Aorta (tissue), 5 donors: ENCODE data around the gene SNRPF. TPM values are rescaled to one million over a fixed set of nuclear protein-coding genes. Genes with fewer than 3 reads are reported as not detected.
"Not testable (repeated sequence)": the region's sequence is repeated elsewhere in the genome, so short reads cannot be mapped to it uniquely, and the experiment has no call there.

Source experiments
- ATAC-seq: fragments of 200-7000 bp; cut with Tn5 transposase; one replicate; pipeline ENCODE4 v1.9.1; 2022; ENCODE audit warnings: moderate library complexity; ENCODE audit not compliant: low FRiP score
- DNase-seq, 2 donors: peaks; one replicate each; pipeline ENCODE4 v3.0.0-alpha.2; 2020
- H3K27ac ChIP-seq, 2 donors: one replicate each; pipeline ENCODE4 v1.5.1; 2013; ENCODE audit warnings: low read length in 2 of 2, mild to moderate bottlenecking in 2 of 2, moderate library complexity in 2 of 2, control low read depth in 1 of 2, inconsistent platforms in 1 of 2, low read depth in 1 of 2
- H3K27me3 ChIP-seq, 2 donors: one replicate each; pipeline ENCODE4 v1.6.1; 2013; ENCODE audit warnings: control low read depth in 1 of 2, low read length in 1 of 2, mild to moderate bottlenecking in 1 of 2, moderate library complexity in 1 of 2; ENCODE audit not compliant: insufficient read depth in 2 of 2, control insufficient read depth in 1 of 2
- H3K36me3 ChIP-seq, 2 donors: one replicate each; pipeline ENCODE4 v1.6.1; 2013; ENCODE audit warnings: control low read depth in 1 of 2, low read length in 1 of 2, mild to moderate bottlenecking in 1 of 2; ENCODE audit not compliant: insufficient read depth in 2 of 2, control insufficient read depth in 1 of 2
- H3K4me1 ChIP-seq, 2 donors: one replicate each; pipeline ENCODE4 v1.6.1; 2013; ENCODE audit warnings: low read length in 2 of 2, control low read depth in 1 of 2, mild to moderate bottlenecking in 1 of 2, moderate library complexity in 1 of 2; ENCODE audit not compliant: insufficient read depth in 2 of 2, control insufficient read depth in 1 of 2
- H3K4me3 ChIP-seq, 2 donors: one replicate each; pipeline ENCODE4 v1.5.1; 2013; ENCODE audit warnings: low read length in 2 of 2, control low read depth in 1 of 2, mild to moderate bottlenecking in 1 of 2
- H3K9me3 ChIP-seq: one replicate; pipeline ENCODE4 v1.6.1; 2013; ENCODE audit warnings: mild to moderate bottlenecking, low read length; ENCODE audit not compliant: control insufficient read depth
- WGBS, 2 donors: extraction: QIAGEN DNeasy Blood & Tissue Kit; methylation state at CpG; one replicate each; pipeline ENCODE4 v1.1.7; 2013; 5-methylcytosine and 5-hydroxymethylcytosine counted together
- intact Hi-C, 2 donors: fragments of 100-400 bp; cut with DNase I; formaldehyde crosslinking; loops; one replicate each; pipeline versions ENCODE4 v1.14.2 to v1.15.0; 2022
- polyA plus RNA-seq, 2 donors: library from polyadenylated mRNA; stranded (reverse); fragments of 200-250 nt; gene quantifications; one replicate each; pipeline ENCODE4 v1.2.3, GENCODE V29; 2013
- total RNA-seq, 2 donors: library from RNA; stranded (reverse); fragmentation: NEBNext Ultra II Directional; extraction: Animal tissue kit (Norgen Biotek cat#: 25700); gene quantifications; one replicate each; pipeline ENCODE4 v1.2.1, GENCODE V29; 2021
- donor health status: healthy with polysubstance abuse.
- donor health status: Bipolar disorder and iron deficiency.
- donor health status: DM: no; HTN: no; CAD: no.
- donor health status: DM: no; HTN: no; CAD: no.
- donor health status: DM: yes; HTN: yes; CAD: no.

Gene SNRPF
- total and polyA plus RNA-seq, 4 donors, result 11.7 to 41.3 (median 16.2) TPM

DNA sequence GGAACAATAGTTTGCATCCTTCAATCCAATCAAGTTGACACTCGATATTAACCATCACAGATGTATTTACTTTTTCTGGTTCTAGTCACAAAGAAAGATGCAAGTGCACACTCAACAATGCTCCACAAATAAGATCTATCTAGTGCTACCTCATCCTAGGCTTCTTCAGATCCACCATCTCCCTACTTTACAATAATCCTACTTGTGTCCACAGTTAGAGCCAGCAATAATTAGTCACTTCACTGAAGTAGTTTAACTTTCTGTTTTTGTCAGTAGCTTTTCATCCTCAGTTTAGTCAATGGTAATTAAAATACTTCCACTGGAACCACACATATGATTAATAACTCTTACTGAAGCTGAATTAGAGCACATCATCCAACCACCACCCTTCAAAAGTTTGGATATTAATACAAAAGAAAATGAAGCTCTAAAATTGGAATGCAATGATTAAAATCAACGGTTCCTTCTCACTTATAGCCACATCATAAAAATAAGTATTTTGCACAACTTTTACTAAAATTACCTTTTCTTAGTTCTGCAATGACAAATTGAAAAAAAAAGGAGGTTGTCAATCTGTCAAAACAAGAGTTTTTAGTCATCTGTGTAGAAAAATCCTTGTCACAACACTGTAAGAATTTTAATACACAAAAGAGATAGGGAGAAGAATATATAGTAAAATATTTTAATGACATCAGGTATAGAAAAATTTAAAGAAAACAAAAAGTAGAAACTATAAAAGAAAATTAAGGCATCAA lies 28.2 kb upstream of the SNRPF start:
- 87 to 90% methylated on average over 2 of the region's 2 CpGs for WGBS, 2 donors
- Histone ChIP-seq H3K27me3 (no peaks in the 10 kb centered on the region), H3K27ac (no peak overlapping the region), H3K9me3 (no peaks in the 10 kb centered on the region), H3K36me3 (no peaks in the 10 kb centered on the region), H3K4me1 (no peaks in the 10 kb centered on the region), H3K4me3 (no peak overlapping the region)
- DNase-seq, result no peak
- no peak for ATAC-seq
- intact Hi-C loops, result no loop called here

DNA sequence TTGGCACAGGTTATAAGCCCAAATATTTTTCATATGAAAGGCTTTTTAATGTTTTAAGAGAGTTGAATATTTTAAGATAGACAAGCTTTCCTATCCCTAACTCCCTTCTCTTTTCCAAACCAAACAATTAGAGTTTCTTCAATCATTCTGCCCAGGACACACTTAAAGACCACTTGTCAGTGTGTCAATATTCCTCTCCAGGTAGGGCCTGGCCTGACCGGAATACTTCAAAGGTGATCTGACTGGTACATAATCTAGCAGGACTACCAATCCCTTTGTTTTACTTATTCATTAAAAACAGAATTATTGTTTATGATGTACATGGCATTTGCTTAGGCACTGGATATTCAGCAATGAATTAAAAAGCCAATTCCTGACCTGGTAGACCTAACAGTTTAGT lies 24.2 kb upstream of the SNRPF start:
- H3K4me1 ChIP-seq, result no peaks in the 10 kb centered on the region
- ATAC-seq (no peak), DNase-seq (no peak)
- WGBS, 2 donors, result 83 to 97% methylated on average over 1 of the region's 1 CpG
- no peaks in the 10 kb centered on the region for H3K27me3 ChIP-seq
- no peaks in the 10 kb centered on the region for H3K36me3 ChIP-seq
- intact Hi-C loops, result no loop called here
- H3K4me3 ChIP-seq, result no peak overlapping the region
- no peaks in the 10 kb centered on the region for H3K9me3 ChIP-seq
- H3K27ac ChIP-seq, result no peak overlapping the region

DNA sequence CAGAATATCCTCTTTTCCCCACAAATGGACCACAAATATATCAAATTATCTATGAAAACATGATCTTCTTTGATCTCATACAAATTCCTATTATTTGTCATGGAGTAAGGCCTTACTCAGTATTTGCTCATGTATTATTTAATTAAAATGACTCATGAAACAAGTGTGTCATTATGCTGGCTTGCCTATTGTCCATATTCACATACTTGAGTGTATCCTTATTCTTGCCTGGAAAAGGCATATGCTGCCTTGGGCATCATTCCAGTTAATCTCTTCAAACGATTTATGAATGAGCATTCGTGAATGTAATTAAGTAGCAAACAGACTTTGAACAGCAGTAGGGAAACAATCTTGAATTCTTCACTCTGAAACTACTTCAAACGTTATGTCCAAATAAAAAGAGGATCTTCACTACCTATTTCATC lies 22.6 kb upstream of the SNRPF start:
- no peak overlapping the region for H3K4me3 ChIP-seq
- H3K9me3 ChIP-seq, result no peaks in the 10 kb centered on the region
- H3K4me1 ChIP-seq, result no peaks in the 10 kb centered on the region
- H3K36me3 ChIP-seq, result no peaks in the 10 kb centered on the region
- H3K27ac ChIP-seq, result no peak overlapping the region
- DNase-seq, result no peak
- H3K27me3 ChIP-seq, result no peaks in the 10 kb centered on the region
- WGBS, 2 donors, result 31 to 35% methylated on average over 3 of the region's 3 CpGs
- intact Hi-C loops, result no loop called here
- no peak for ATAC-seq

DNA sequence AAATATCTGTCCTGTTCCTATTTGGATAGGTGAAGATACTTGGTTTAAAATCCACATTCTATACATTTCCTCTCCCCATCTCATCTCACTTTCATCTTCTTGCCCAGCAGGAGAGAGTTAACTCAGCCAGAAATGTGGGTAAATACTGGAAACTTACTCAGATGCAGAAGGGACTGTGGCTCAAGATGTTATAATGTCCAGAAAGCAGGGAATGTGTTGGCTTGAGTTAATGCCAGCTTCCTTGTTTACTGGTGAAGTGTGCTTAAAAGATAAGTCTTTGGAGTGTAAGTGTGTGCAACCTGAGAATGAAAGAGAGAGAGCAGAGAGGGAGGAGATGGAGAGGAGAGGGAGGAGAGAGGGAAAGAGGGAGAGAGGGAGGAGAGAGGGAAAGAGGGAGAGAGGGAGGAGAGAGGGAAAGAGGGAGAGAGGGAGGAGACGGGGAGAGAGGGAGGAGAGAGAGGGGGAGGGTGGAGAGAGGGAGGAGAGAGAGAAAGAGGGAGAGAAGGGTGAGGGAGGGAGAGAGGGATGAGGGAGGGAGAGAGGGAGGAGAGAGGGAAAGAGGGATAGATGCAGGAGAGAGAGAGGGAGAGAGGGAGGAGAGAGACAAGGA lies 22.0 kb upstream of the SNRPF start:
- Histone ChIP-seq H3K9me3 (no peaks in the 10 kb centered on the region), H3K27ac (no peak overlapping the region), H3K27me3 (no peaks in the 10 kb centered on the region), H3K4me1 (no peaks in the 10 kb centered on the region), H3K36me3 (no peaks in the 10 kb centered on the region), H3K4me3 (no peak overlapping the region)
- intact Hi-C loops, result no loop called here
- WGBS, 2 donors, result 0% methylated on average over 1 of the region's 1 CpG
- DNase-seq, result no peak
- no peak for ATAC-seq

DNA sequence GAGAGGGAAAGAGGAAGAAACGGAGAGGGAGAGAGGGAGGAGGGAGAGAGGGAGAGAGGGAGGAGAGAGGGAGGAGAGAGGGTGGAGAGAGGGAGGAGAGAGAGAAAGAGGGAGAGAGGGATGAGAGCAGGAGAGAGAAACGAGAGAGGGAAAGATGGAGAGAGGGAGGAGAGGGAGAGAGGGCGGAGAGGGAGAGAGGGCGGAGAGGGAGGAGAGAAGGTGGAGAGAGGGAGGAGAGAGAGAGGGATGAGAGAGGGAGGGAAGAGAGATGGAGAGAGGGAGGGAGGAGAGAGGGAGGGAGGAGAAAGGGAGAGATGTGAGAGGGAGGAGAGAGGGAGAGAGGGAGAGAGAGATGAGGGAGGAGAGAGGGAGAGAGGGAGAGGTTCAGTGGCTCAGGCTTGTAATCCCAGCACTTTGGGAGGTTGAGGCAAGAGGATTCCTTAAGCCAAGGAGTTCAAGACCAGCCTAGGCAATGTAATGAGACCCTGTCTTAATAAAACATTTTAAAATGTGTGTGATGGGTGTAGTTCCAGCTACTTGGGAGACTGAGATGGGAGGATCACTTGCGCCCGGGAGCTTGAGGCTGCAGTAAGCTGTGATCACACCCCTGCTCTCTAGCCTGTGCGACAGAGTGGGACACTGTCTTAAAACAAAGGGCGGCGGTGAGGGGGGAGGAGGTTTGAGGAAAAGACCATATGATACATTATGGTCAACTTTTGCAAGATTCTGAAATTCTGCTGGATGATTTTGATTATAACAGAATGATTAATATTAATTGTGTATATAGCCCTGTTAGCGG lies 21.3 kb upstream of the SNRPF start:
- ATAC-seq (peak; percentile 22), DNase-seq (no peak)
- Histone ChIP-seq H3K27ac (no peak overlapping the region), H3K4me1 (no peaks in the 10 kb centered on the region), H3K27me3 (no peaks in the 10 kb centered on the region), H3K9me3 (no peaks in the 10 kb centered on the region), H3K4me3 (no peak overlapping the region), H3K36me3 (no peaks in the 10 kb centered on the region)
- 65 to 67% methylated on average over 10 of the region's 10 CpGs for WGBS, 2 donors
- intact Hi-C loops, result no loop called here

DNA sequence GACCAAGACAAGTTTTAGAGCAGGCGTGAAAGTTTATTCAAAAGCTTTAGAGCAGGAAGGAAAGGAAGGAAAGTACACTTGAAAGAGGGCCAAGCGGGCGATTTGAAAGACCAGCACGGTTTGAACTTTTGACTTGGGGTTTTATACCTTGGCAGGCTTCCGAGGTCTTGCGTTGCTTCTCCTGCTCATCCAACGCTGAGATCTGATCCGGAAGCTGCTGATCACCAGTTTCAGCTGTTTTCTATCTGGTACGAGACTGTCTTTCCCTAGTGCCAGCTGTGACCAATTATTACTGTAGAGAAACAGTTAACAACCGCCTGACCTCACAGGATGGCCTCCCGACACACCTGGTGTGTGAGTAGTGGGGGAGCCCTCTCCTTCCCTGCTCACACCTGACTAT lies 20.6 kb upstream of the SNRPF start:
- no peak for ATAC-seq
- H3K27ac ChIP-seq, result no peak overlapping the region
- WGBS, 2 donors, result 40 to 48% methylated on average over 11 of the region's 11 CpGs
- H3K9me3 ChIP-seq, result no peaks in the 10 kb centered on the region
- H3K4me1 ChIP-seq, result no peaks in the 10 kb centered on the region
- no peaks in the 10 kb centered on the region for H3K36me3 ChIP-seq
- DNase-seq, result no peak
- H3K4me3 ChIP-seq, result no peak overlapping the region
- intact Hi-C loops, result no loop called here
- H3K27me3 ChIP-seq, result no peaks in the 10 kb centered on the region

DNA sequence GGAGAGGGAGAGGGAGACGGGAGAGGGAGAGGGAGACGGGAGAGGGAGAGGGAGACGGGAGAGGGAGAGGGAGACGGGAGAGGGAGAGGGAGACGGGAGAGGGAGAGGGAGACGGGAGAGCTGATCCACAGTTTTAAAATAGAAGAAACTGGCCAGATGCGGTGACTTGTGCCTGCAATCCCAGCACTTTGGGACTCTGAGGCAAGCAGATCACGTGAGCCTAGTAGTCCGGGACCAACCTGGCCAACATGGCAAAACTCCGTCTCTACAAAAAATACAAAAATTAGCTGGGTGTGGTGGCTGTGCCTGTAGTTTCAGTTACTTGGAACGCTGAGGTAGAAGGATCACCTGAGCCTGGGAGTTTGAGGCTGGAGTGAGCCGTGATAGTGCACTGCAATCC lies 16.3 kb upstream of the SNRPF start:
- H3K4me1 ChIP-seq, ATAC-seq, H3K27ac ChIP-seq, intact Hi-C loops, H3K4me3 ChIP-seq, H3K9me3 ChIP-seq, H3K27me3 ChIP-seq, H3K36me3 ChIP-seq, DNase-seq: not testable (repeated sequence)
- 57 to 87% methylated on average over 6 of the region's 12 CpGs for WGBS, 2 donors

DNA sequence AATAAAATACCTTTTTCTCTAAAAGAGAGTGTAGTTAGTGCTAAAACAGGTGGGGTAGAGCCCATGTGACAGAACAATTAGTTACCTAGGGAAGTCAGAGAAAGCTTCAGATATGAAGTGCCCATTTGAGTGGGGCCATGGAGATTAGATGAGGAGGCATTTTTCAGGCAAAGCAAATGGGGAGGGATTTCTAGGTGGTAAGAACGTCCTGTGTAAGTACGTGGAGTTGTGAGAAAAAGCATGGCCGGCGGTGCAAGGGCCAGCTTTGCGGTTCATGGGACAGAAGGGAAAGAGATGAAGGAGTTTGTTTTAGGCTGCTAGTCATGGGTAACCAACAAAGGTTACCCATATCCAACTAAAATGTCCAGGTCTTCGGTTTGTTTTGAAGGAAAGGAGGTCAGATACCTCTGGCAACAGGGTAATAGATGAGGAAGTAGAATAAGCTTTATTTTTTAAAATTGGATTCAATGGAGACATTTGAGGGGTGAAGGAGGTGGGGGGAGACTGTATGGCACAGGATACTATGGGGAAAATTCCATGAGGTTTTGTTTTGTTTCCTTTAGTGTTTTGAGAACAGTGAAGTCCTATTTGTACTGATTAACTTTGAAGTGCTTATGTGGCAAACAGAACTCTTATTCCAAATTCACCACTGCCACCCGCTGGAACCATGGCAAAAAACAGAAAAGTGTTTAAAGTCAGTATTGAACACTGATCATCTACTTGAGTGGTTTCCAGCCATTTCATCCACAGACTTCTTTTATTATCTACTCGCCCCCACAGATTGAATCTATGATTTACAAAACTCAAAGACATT lies 10.0 kb upstream of the SNRPF start:
- ATAC-seq, result no peak

More for the DNA sequence above, 10.0 kb upstream of the SNRPF start:
- no peak overlapping the region for H3K27ac ChIP-seq
- H3K27me3 ChIP-seq, result no peaks in the 10 kb centered on the region
- intact Hi-C loops, result no loop called here
- no peak overlapping the region for H3K4me3 ChIP-seq
- H3K9me3 ChIP-seq, result no peaks in the 10 kb centered on the region
- 52 to 53% methylated on average over 8 of the region's 8 CpGs for WGBS, 2 donors
- no peaks in the 10 kb centered on the region for H3K4me1 ChIP-seq
- no peak for DNase-seq
- H3K36me3 ChIP-seq, result no peaks in the 10 kb centered on the region
